ENCODE results near the gene SRR. TPM values are rescaled to one million over a fixed set of nuclear protein-coding genes. Genes with fewer than 3 reads are reported as not detected.

The SRR gene
- total RNA-seq, 3 donors from 2014 or later: 9.7 to 13.3 (median 10.2) TPM

GRCh38 chr17:2321399-2321798 lies 17.6 kb downstream of the SRR start:
- Histone ChIP-seq H3K27me3 (no peaks in the 10 kb centered on the region), H3K4me1 (no peaks in the 10 kb centered on the region), H3K4me3 (no peak overlapping the region), H3K36me3 (no peaks in the 10 kb centered on the region), H3K27ac (no peak overlapping the region), H3K9me3 (no peaks in the 10 kb centered on the region)
- DNase-seq (ENCODE audit: low spot score in 2 of 2): no peak
- intact Hi-C loops (cut with DNase I; ENCODE audit: low total_unique reads): no loop called here
- no peak for TF ChIP-seq POLR2A (IDR thresholded peaks at IDR 0.05)
- TF ChIP-seq POLR2AphosphoS5 (IDR thresholded peaks at IDR 0.05): no peak
- no peak for TF ChIP-seq CTCF (IDR thresholded peaks at IDR 0.05)

- H3K4me1 ChIP-seq: no peaks in the 10 kb centered on the region
- no peaks in the 10 kb centered on the region for H3K9me3 ChIP-seq
- H3K4me3 ChIP-seq: no peak overlapping the region
- H3K27me3 ChIP-seq: no peaks in the 10 kb centered on the region
- no peaks in the 10 kb centered on the region for H3K36me3 ChIP-seq
- H3K27ac ChIP-seq: no peak overlapping the region
- TF ChIP-seq POLR2AphosphoS5 (IDR thresholded peaks at IDR 0.05): no peak
- TF ChIP-seq POLR2A (IDR thresholded peaks at IDR 0.05): no peak
- no peak for TF ChIP-seq CTCF (IDR thresholded peaks at IDR 0.05)
- intact Hi-C loops (cut with DNase I; ENCODE audit: low total_unique reads): no loop called here
- no peak for DNase-seq (ENCODE audit: low spot score in 2 of 2)
These were observed 20.0 kb downstream of the SRR start for GRCh38 chr17:2323629-2324314.

- H3K4me1 ChIP-seq: peaks cover 0 to 8% of the 10 kb centered on the region in 2 donors
- no peaks in the 10 kb centered on the region for H3K27me3 ChIP-seq
- no peaks in the 10 kb centered on the region for H3K9me3 ChIP-seq
- TF ChIP-seq POLR2AphosphoS5 (IDR thresholded peaks at IDR 0.05) (no peak), CTCF (IDR thresholded peaks at IDR 0.05) (no peak), POLR2A (IDR thresholded peaks at IDR 0.05) (no peak)
- intact Hi-C loops (cut with DNase I; ENCODE audit: low total_unique reads): no loop called here
- no peak overlapping the region for H3K27ac ChIP-seq
- H3K4me3 ChIP-seq: no peak overlapping the region
- DNase-seq (ENCODE audit: low spot score in 2 of 2): no peak
- H3K36me3 ChIP-seq: peaks cover 6% of the 10 kb centered on the region
These were observed 27.6 kb downstream of the SRR start for GRCh38 chr17:2331303-2331702.

- H3K4me3 ChIP-seq: peak overlapping the region; percentile 94 to 99 (median 97)
- no peaks in the 10 kb centered on the region for H3K27me3 ChIP-seq
- intact Hi-C loops (cut with DNase I; ENCODE audit: low total_unique reads): no loop called here
- TF ChIP-seq CTCF (IDR thresholded peaks at IDR 0.05) (no peak), POLR2A (IDR thresholded peaks at IDR 0.05) (no peak), POLR2AphosphoS5 (IDR thresholded peaks at IDR 0.05) (no peak)
- no peak for DNase-seq (ENCODE audit: low spot score in 2 of 2)
- no peaks in the 10 kb centered on the region for H3K9me3 ChIP-seq
- peak overlapping the region; percentile 93 to 96 for H3K27ac ChIP-seq
- H3K36me3 ChIP-seq: peaks cover 6% of the 10 kb centered on the region
- peaks cover 4 to 8% of the 10 kb centered on the region in 2 donors for H3K4me1 ChIP-seq
These were observed 32.0 kb downstream of the SRR start for GRCh38 chr17:2335726-2336214.

GRCh38 chr17:2336215-2336851 lies 32.6 kb downstream of the SRR start, which contains the start of gene TSR1:
Gene TSR1 (minus strand): TSS chr17:2336457. CDS start chr17:2336427, 30 bp downstream.
- no peaks in the 10 kb centered on the region for H3K27me3 ChIP-seq
- TF ChIP-seq POLR2AphosphoS5 (IDR thresholded peaks at IDR 0.05) (peak; percentile 74 to 91 (median 87)), CTCF (IDR thresholded peaks at IDR 0.05) (no peak), POLR2A (IDR thresholded peaks at IDR 0.05) (peak; percentile 55)
- H3K9me3 ChIP-seq: no peaks in the 10 kb centered on the region
- DNase-seq (ENCODE audit: low spot score in 2 of 2): peak; percentile 84 to 88
- peaks cover 4 to 8% of the 10 kb centered on the region in 2 donors for H3K4me1 ChIP-seq
- H3K27ac ChIP-seq: peak within 1 kb of the TSS; percentile 93 to 96
- peak within 1 kb of the TSS; percentile 94 to 99 (median 97) for H3K4me3 ChIP-seq
- peaks cover 6% of the 10 kb centered on the region for H3K36me3 ChIP-seq
- intact Hi-C loops (cut with DNase I; ENCODE audit: low total_unique reads): no loop called here

Measured in breast epithelium (tissue), 4 donors.